CD14-positive monocyte (primary cell): ENCODE measurements around the gene IL18. TPM values are rescaled to one million over a fixed set of nuclear protein-coding genes. Genes with fewer than 3 reads are reported as not detected.

Source experiments
- DNase-seq, 3 donors: peaks; one replicate each; pipeline ENCODE4 v3.0.0-alpha.2; 2011 to 2022
- H2AFZ ChIP-seq: 2 replicates; pipeline ENCODE4 v1.6.0; 2012; ENCODE audit warnings: mild to moderate bottlenecking, low read depth, low read length, inconsistent platforms; ENCODE audit not compliant: insufficient read depth, poor library complexity, severe bottlenecking
- H3K27ac ChIP-seq, 2 donors: 1 replicate in 1 of 2; 2 replicates in 1 of 2; pipeline ENCODE4 v1.5.1; 2012 to 2013; ENCODE audit warnings: low read length in 2 of 2, control low read depth in 1 of 2, inconsistent platforms in 1 of 2, low read depth in 1 of 2, mild to moderate bottlenecking in 1 of 2
- H3K27me3 ChIP-seq, 2 donors: one replicate each; pipeline versions ENCODE4 v1.6.0 to v1.6.1; 2011 to 2013; ENCODE audit warnings: low read length in 2 of 2; ENCODE audit not compliant: control insufficient read depth in 2 of 2, insufficient read depth in 2 of 2
- H3K36me3 ChIP-seq, 2 donors: replicated peaks in 1 of 2; 1 replicate in 1 of 2; 2 replicates in 1 of 2; pipeline versions ENCODE4 v1.5.1 to v1.6.1; 2012 to 2013; ENCODE audit warnings: low read length in 2 of 2, control low read depth in 1 of 2, inconsistent platforms in 1 of 2, mild to moderate bottlenecking in 1 of 2; ENCODE audit not compliant: insufficient read depth in 2 of 2, control insufficient read depth in 1 of 2
- H3K4me1 ChIP-seq, 2 donors: 1 replicate in 1 of 2; 2 replicates in 1 of 2; pipeline versions ENCODE4 v1.5.1 to v1.6.1; 2012 to 2013; ENCODE audit warnings: low read length in 2 of 2, control low read depth in 1 of 2, inconsistent platforms in 1 of 2, mild to moderate bottlenecking in 1 of 2, moderate library complexity in 1 of 2; ENCODE audit not compliant: insufficient read depth in 2 of 2, control insufficient read depth in 1 of 2
- H3K4me2 ChIP-seq: replicated peaks from 2 replicates; pipeline ENCODE3; 2012; ENCODE audit warnings: low read length, moderate library complexity, mild to moderate bottlenecking; ENCODE audit not compliant: poor library complexity, severe bottlenecking; ENCODE audit errors: extremely low read depth
- H3K4me3 ChIP-seq, 3 experiments: fragments of 200-600 bp in 1 of 3; sonication (generic) in 1 of 3; replicated peaks in 1 of 3; 1 replicate in 2 of 3; 2 replicates in 1 of 3; pipeline ENCODE4 v1.5.1; 2011 to 2013; ENCODE audit warnings: low read length in 3 of 3, mild to moderate bottlenecking in 3 of 3, control low read depth in 2 of 3, low read depth in 2 of 3, inconsistent platforms in 1 of 3, moderate library complexity in 1 of 3
- H3K79me2 ChIP-seq: 2 replicates; pipeline ENCODE4 v1.6.0; 2012; ENCODE audit warnings: mild to moderate bottlenecking, control low read depth, inconsistent platforms, low read length, moderate library complexity; ENCODE audit not compliant: insufficient read depth
- H3K9ac ChIP-seq: 2 replicates; pipeline ENCODE4 v1.6.0; 2017; ENCODE audit warnings: low read length, mild to moderate bottlenecking; ENCODE audit not compliant: insufficient read depth, poor library complexity, severe bottlenecking
- H3K9me3 ChIP-seq, 2 donors: replicated peaks in 1 of 2; 1 replicate in 1 of 2; 2 replicates in 1 of 2; pipeline versions ENCODE4 v1.5.1 to v1.6.1; 2012 to 2013; ENCODE audit warnings: low read length in 2 of 2, control low read depth in 1 of 2; ENCODE audit not compliant: control insufficient read depth in 1 of 2, insufficient read depth in 1 of 2
- H4K20me1 ChIP-seq: 2 replicates; pipeline ENCODE4 v1.6.0; 2012; ENCODE audit warnings: mild to moderate bottlenecking, low read length, control low read depth, moderate library complexity; ENCODE audit not compliant: insufficient read depth
- H3K27ac Mint-ChIP-seq, 7 donors: one replicate each; pipeline ENCODE4 v1.8.0; 2020; ENCODE audit warnings: mild to moderate bottlenecking in 7 of 7, mixed read lengths in 7 of 7, moderate library complexity in 6 of 7, inconsistent platforms in 2 of 7
- H3K27me3 Mint-ChIP-seq, 3 donors: one replicate each; pipeline ENCODE4 v1.8.0; 2021 to 2022; ENCODE audit warnings: low read depth in 3 of 3, mild to moderate bottlenecking in 3 of 3, mixed read lengths in 3 of 3, moderate library complexity in 3 of 3, inconsistent platforms in 1 of 3
- H3K36me3 Mint-ChIP-seq, 2 donors: one replicate each; pipeline ENCODE4 v1.8.0; 2020; ENCODE audit warnings: mixed read lengths in 2 of 2, inconsistent platforms in 1 of 2, mild to moderate bottlenecking in 1 of 2
- H3K4me1 Mint-ChIP-seq: one replicate; pipeline ENCODE4 v1.8.0; 2020; ENCODE audit warnings: mild to moderate bottlenecking, mixed read lengths
- H3K4me3 Mint-ChIP-seq, 2 donors: one replicate each; pipeline ENCODE4 v1.8.0; 2020; ENCODE audit warnings: mild to moderate bottlenecking in 2 of 2, mixed read lengths in 2 of 2, moderate library complexity in 1 of 2
- H3K9me3 Mint-ChIP-seq, 7 donors: one replicate each; pipeline ENCODE4 v1.8.0; 2020 to 2022; ENCODE audit warnings: mixed read lengths in 7 of 7, mild to moderate bottlenecking in 6 of 7, moderate library complexity in 6 of 7, inconsistent platforms in 2 of 7
- WGBS: methylation state at CpG from one replicate; pipeline ENCODE4 v1.1.5; 2013; ENCODE audit warnings: missing lambda C conversion rate; ENCODE audit not compliant: insufficient coverage; 5-methylcytosine and 5-hydroxymethylcytosine counted together
- intact Hi-C, 2 donors: fragments of 100-400 bp; cut with micrococcal nuclease; formaldehyde crosslinking; loops; one replicate each; pipeline versions ENCODE4 v1.15.0 to v1.15.1; 2023
- polyA plus RNA-seq, 3 donors: library from polyadenylated mRNA; depleted of rRNA in 1 of 3; unstranded in 2 of 3; stranded (reverse) in 1 of 3; fragments of 300-500 nt in 2 of 3; fragments of >200 nt in 1 of 3; fragmentation: Illumina TruSeq in 2 of 3; gene quantifications; 1 replicate in 2 of 3; 2 replicates in 1 of 3; pipeline ENCODE4 v1.2.3, GENCODE V29; 2012 to 2021
- TF ChIP-seq, protein P1 (sequence below): fragments of 200-600 bp; IDR thresholded peaks from one replicate; pipeline ENCODE4 v1.8.0; 2022; ENCODE audit warnings: antibody characterized with exemption, mild to moderate bottlenecking

The IL18 gene
- polyA plus RNA-seq, 3 donors = 11.7 to 16.2 (median 16.1) TPM

DNA sequence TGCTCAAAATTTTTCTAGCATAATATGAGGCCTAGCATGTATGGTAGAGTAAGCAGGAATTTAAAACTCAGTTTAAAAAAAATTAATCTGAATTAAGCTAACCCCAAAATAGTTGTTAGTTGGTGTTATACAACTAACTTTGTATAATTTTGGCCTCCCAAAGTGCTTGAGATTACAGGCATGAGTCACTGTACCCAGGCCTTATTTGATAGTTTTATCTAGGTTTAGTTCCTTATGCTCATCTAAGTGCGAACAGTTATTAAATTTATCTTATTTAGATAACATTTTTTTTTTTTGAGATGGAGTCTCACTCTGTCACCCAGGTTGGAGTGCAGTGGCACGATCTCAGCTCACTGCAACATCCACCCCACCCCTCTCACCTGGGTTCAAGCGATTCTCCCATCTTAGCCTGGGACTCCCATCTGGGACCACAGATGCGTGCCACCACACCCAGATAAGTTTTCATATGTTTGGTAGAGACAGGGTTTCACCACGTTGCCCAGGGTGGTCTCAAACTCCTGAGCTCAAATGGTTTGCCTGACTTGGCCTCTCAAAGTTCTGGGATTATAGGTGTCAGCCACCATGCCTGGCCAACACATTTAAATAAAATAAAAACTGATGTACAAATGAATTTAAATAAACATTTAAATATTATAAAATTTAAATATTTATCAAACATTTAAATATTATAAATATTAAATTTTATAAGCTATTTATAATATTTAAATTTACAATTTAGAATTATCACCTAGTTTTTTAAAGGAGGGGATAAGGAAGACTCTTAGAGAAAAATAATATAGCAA, 7.5 kb downstream of the IL18 start:
- H3K4me3 Mint-ChIP-seq = no peak overlapping the region
- Histone ChIP-seq H3K4me3 (no peak overlapping the region), H3K4me2 (no peak overlapping the region), H3K9ac (no peak overlapping the region), H3K4me1 (peaks cover 36 to 44% of the 10 kb centered on the region in 2 donors), H4K20me1 (no peaks in the 10 kb centered on the region), H3K27me3 (no peaks in the 10 kb centered on the region), H3K79me2 (peaks cover 26% of the 10 kb centered on the region), H3K36me3 (peaks cover 17 to 36% of the 10 kb centered on the region in 2 donors), H3K9me3 (no peaks in the 10 kb centered on the region), H2AFZ (no peak overlapping the region), H3K27ac (no peak overlapping the region)
- WGBS = no CpG with 5 or more reads among the region's 5 CpGs
- H3K4me1 Mint-ChIP-seq = peaks cover 42% of the 10 kb centered on the region
- TF ChIP-seq, protein P1, sequence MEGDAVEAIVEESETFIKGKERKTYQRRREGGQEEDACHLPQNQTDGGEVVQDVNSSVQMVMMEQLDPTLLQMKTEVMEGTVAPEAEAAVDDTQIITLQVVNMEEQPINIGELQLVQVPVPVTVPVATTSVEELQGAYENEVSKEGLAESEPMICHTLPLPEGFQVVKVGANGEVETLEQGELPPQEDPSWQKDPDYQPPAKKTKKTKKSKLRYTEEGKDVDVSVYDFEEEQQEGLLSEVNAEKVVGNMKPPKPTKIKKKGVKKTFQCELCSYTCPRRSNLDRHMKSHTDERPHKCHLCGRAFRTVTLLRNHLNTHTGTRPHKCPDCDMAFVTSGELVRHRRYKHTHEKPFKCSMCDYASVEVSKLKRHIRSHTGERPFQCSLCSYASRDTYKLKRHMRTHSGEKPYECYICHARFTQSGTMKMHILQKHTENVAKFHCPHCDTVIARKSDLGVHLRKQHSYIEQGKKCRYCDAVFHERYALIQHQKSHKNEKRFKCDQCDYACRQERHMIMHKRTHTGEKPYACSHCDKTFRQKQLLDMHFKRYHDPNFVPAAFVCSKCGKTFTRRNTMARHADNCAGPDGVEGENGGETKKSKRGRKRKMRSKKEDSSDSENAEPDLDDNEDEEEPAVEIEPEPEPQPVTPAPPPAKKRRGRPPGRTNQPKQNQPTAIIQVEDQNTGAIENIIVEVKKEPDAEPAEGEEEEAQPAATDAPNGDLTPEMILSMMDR = no peak
- no peaks in the 10 kb centered on the region for H3K9me3 Mint-ChIP-seq
- H3K27me3 Mint-ChIP-seq = peaks cover 0 to 1% (median 1%) of the 10 kb centered on the region in 3 donors
- peaks cover 21 to 22% of the 10 kb centered on the region in 2 donors for H3K36me3 Mint-ChIP-seq
- peak overlapping the region in 2 of 7 donors; percentile 26 to 76 for H3K27ac Mint-ChIP-seq
- intact Hi-C loops = loop anchor here (5.0 to 10.0 kb wide), 2 partner anchors 34 to 222 kb away; partner anchors contain the start of gene DIXDC1 (in 1 of the 2)
- no peak for DNase-seq

DNA sequence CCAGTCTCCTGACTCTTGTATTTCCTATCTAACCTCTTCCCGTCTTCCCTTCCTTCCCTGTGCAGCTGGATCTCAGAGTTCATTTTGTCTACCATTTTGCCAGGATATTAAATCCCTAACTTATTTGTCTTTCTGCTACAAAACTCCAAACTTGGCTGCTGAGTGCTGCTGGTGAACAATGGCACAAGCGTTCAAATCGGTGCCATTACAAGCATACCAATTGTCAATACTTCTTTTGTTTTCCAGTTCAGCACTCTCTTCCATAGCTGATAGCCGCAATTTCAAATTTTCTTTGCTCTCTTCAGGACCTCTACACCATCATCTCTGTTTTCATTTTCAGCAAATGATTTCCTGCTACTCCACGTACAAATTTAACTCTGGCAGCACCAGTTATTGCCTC, 13.4 kb downstream of the IL18 start:
- Mint-ChIP-seq H3K9me3 (no peaks in the 10 kb centered on the region), H3K4me1 (no peaks in the 10 kb centered on the region), H3K4me3 (no peak overlapping the region), H3K27ac (no peak overlapping the region), H3K27me3 (no peaks in the 10 kb centered on the region), H3K36me3 (peaks cover 23 to 35% of the 10 kb centered on the region in 2 donors)
- Histone ChIP-seq H3K4me1 (no peaks in the 10 kb centered on the region), H3K9me3 (no peaks in the 10 kb centered on the region), H3K27me3 (no peaks in the 10 kb centered on the region), H3K4me3 (no peak overlapping the region), H3K4me2 (no peak overlapping the region), H3K27ac (no peak overlapping the region), H3K79me2 (peaks cover 4% of the 10 kb centered on the region), H3K9ac (no peak overlapping the region), H2AFZ (no peak overlapping the region), H3K36me3 (peaks cover 33 to 75% of the 10 kb centered on the region in 2 donors), H4K20me1 (no peaks in the 10 kb centered on the region)
- DNase-seq = no peak
- intact Hi-C loops = loop anchor here in 1 of 2 donors (10.0 kb wide), 1 partner anchor 216 kb away; the partner anchor contains the start of gene DIXDC1
- 94% methylated on average over 4 of the region's 5 CpGs for WGBS
- TF ChIP-seq, protein P1 = no peak
